ENCODE data around the gene MPPED1. TPM values are rescaled to one million over a fixed set of nuclear protein-coding genes. Genes with fewer than 3 reads are reported as not detected.

Gene MPPED1
- total RNA-seq, 1 experiment from 2014 or later, result not detected

DNA sequence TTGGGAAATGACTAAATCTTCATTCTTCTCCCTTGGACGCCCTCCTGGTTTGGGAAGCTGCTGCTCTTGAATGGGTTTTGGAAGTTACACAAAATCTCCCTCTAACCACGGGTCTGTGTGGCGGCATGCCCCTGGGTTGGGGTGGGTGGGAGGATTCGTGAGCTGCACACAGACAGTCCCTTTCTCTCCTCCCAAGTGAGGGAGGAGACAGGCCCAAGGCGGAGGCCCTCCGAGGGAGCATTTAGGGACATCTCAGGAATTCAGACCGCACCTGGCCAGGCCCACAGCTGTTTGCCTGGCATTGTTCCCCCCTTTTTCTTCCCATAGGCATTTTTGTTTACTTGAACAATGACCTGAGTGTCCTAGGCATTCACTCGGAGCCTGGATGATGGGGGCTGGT lies 94.1 kb downstream of the MPPED1 start:
- Histone ChIP-seq H3K9me3 (ENCODE audit: insufficient read depth, low read depth) (no peaks in the 10 kb centered on the region; the same call in 1 of the 2 replicates), H3K27ac (no peak overlapping the region), H3K27me3 (ENCODE audit: insufficient read depth, low read depth) (peaks cover 66% of the 10 kb centered on the region), H2AFZ (no peak overlapping the region), H3K36me3 (ENCODE audit: low read depth) (no peaks in the 10 kb centered on the region), H3K4me2 (no peak overlapping the region), H3F3A (ENCODE audit: insufficient read depth, low read depth) (no peaks in the 10 kb centered on the region), H3K4me3 (no peak overlapping the region), H3K79me2 (ENCODE audit: low read depth) (no peaks in the 10 kb centered on the region), H3K4me1 (replicated peaks; ENCODE audit: insufficient read depth) (no peaks in the 10 kb centered on the region), H4K20me1 (ENCODE audit: insufficient read depth) (no peaks in the 10 kb centered on the region; the same call in 1 of the 2 replicates), H3K9me2 (ENCODE audit: insufficient read depth) (no peaks in the 10 kb centered on the region; the same call in 1 of the 2 replicates)
- BruUV-seq (replicated peaks), result no TSS peak
- TF ChIP-seq EZH2 (IDR thresholded peaks at IDR 0.05; ENCODE audit: low read depth), result no peak
- no peak for TF ChIP-seq CTCF (conservative IDR thresholded peaks at IDR 0.05)
- intact Hi-C loops (cut with micrococcal nuclease; ENCODE audit: unreplicated experiment), result no loop called here
- ChIA-PET POLR2A (ENCODE audit: unreplicated experiment) (no interaction called here), CTCF (no interaction called here)
- DNase-seq, result no peak

GRCh38 chr22:43506487-43506886 lies 94.7 kb downstream of the MPPED1 start:
- no TSS peak for BruUV-seq (replicated peaks)
- DNase-seq, result no peak
- TF ChIP-seq EZH2 (IDR thresholded peaks at IDR 0.05; ENCODE audit: low read depth) (no peak), CTCF (conservative IDR thresholded peaks at IDR 0.05) (no peak)
- H3K27me3 ChIP-seq (ENCODE audit: insufficient read depth, low read depth), result peaks cover 66% of the 10 kb centered on the region
- no peaks in the 10 kb centered on the region; the same call in 1 of the 2 replicates for H3K9me2 ChIP-seq (ENCODE audit: insufficient read depth)
- no peak overlapping the region for H3K4me2 ChIP-seq
- no peak overlapping the region for H3K27ac ChIP-seq
- intact Hi-C loops (cut with micrococcal nuclease; ENCODE audit: unreplicated experiment), result no loop called here
- no peak overlapping the region for H3K4me3 ChIP-seq
- H4K20me1 ChIP-seq (ENCODE audit: insufficient read depth), result no peaks in the 10 kb centered on the region; the same call in 1 of the 2 replicates
- no peaks in the 10 kb centered on the region for H3F3A ChIP-seq (ENCODE audit: insufficient read depth, low read depth)
- H3K4me1 ChIP-seq (replicated peaks; ENCODE audit: insufficient read depth), result no peaks in the 10 kb centered on the region
- ChIA-PET CTCF (no interaction called here), POLR2A (ENCODE audit: unreplicated experiment) (no interaction called here)
- H3K79me2 ChIP-seq (ENCODE audit: low read depth), result no peaks in the 10 kb centered on the region
- H2AFZ ChIP-seq, result no peak overlapping the region
- H3K36me3 ChIP-seq (ENCODE audit: low read depth), result no peaks in the 10 kb centered on the region
- no peaks in the 10 kb centered on the region; the same call in 1 of the 2 replicates for H3K9me3 ChIP-seq (ENCODE audit: insufficient read depth, low read depth)

- CTCF ChIA-PET, result no interaction called here
- H2AFZ ChIP-seq, result no peak overlapping the region
- H4K20me1 ChIP-seq (ENCODE audit: insufficient read depth), result no peaks in the 10 kb centered on the region; the same call in 1 of the 2 replicates
- no TSS peak for BruUV-seq (replicated peaks)
- H3K79me2 ChIP-seq (ENCODE audit: low read depth), result no peaks in the 10 kb centered on the region
- H3F3A ChIP-seq (ENCODE audit: insufficient read depth, low read depth), result no peaks in the 10 kb centered on the region
- no peak overlapping the region for H3K4me3 ChIP-seq
- POLR2A ChIA-PET (ENCODE audit: unreplicated experiment), result no interaction called here
- peaks cover 68% of the 10 kb centered on the region for H3K27me3 ChIP-seq (ENCODE audit: insufficient read depth, low read depth)
- intact Hi-C loops (cut with micrococcal nuclease; ENCODE audit: unreplicated experiment), result no loop called here
- no peaks in the 10 kb centered on the region; the same call in 1 of the 2 replicates for H3K9me2 ChIP-seq (ENCODE audit: insufficient read depth)
- DNase-seq, result no peak
- no peaks in the 10 kb centered on the region for H3K36me3 ChIP-seq (ENCODE audit: low read depth)
- TF ChIP-seq EZH2 (IDR thresholded peaks at IDR 0.05; ENCODE audit: low read depth), result no peak
- no peak for TF ChIP-seq CTCF (conservative IDR thresholded peaks at IDR 0.05)
- H3K4me2 ChIP-seq, result no peak overlapping the region
- H3K9me3 ChIP-seq (ENCODE audit: insufficient read depth, low read depth), result no peaks in the 10 kb centered on the region; the same call in 1 of the 2 replicates
- no peaks in the 10 kb centered on the region for H3K4me1 ChIP-seq (replicated peaks; ENCODE audit: insufficient read depth)
- no peak overlapping the region for H3K27ac ChIP-seq
Measured at GRCh38 chr22:43507235-43507634, 95.4 kb downstream of the MPPED1 start.
